ENCODE data around the gene GALNT11. TPM values are rescaled to one million over a fixed set of nuclear protein-coding genes. Genes with fewer than 3 reads are reported as not detected.

GALNT11 gene
- total RNA-seq, 2 experiments from 2014 or later, result 22.4 to 22.8 TPM

GRCh38 chr7:152127229-152127628 is 101.8 kb downstream of the GALNT11 start:
- ChIA-PET CTCF (no interaction called here), POLR2A (no interaction called here)
- peaks cover 12% of the 10 kb centered on the region for H3K9me3 Mint-ChIP-seq
- H3K4me1 Mint-ChIP-seq (ENCODE audit: low read depth), result peaks cover 6% of the 10 kb centered on the region
- no peaks in the 10 kb centered on the region for H3K27me3 Mint-ChIP-seq
- no peak for TF ChIP-seq CTCF (IDR thresholded peaks at IDR 0.05)
- ATAC-seq (no peak), DNase-seq (no peak)
- peaks cover 61% of the 10 kb centered on the region for H3K36me3 Mint-ChIP-seq (ENCODE audit: low read depth)
- no peak overlapping the region for H3K4me3 Mint-ChIP-seq
- no peak overlapping the region for H3K27ac Mint-ChIP-seq
- intact Hi-C loops (cut with micrococcal nuclease), result no loop called here

DNA sequence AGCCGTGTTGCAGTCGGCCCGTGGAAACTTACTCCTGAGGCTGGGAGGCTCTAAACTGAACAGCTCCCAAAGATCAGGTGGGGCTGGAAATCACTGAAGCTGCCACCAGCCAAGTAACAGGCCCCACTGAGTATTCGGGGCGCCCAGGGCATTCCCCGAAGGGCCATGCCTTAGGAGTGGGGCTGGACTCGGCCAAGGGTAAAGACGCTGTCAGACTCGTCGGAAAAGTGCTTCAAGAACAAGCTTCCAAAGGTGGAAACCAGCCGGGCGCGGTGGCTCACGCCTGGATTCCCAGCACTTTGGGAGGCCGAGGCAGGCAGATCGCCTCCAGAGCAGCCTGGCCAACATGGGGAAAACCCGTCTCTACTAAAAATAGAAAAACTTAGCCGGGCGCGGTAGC is 102.8 kb downstream of the GALNT11 start:
- no peaks in the 10 kb centered on the region for H3K4me1 Mint-ChIP-seq (ENCODE audit: low read depth)
- DNase-seq (no peak), ATAC-seq (no peak)
- H3K9me3 Mint-ChIP-seq, result peaks cover 12% of the 10 kb centered on the region
- CTCF ChIA-PET, result no interaction called here
- no peaks in the 10 kb centered on the region for H3K27me3 Mint-ChIP-seq
- intact Hi-C loops (cut with micrococcal nuclease), result no loop called here
- POLR2A ChIA-PET, result interaction anchor here (0.8 kb wide), 1 partner anchor 123 kb away, joined by 3 read pairs; no protein-coding TSS in a partner anchor
- peaks cover 50% of the 10 kb centered on the region for H3K36me3 Mint-ChIP-seq (ENCODE audit: low read depth)
- TF ChIP-seq CTCF (IDR thresholded peaks at IDR 0.05), result no peak
- no peak overlapping the region for H3K27ac Mint-ChIP-seq
- no peak overlapping the region for H3K4me3 Mint-ChIP-seq

GRCh38 chr7:152128741-152129461 is 103.4 kb downstream of the GALNT11 start:
- Mint-ChIP-seq H3K9me3 (peaks cover 11% of the 10 kb centered on the region), H3K27me3 (no peaks in the 10 kb centered on the region), H3K36me3 (ENCODE audit: low read depth) (peaks cover 44% of the 10 kb centered on the region), H3K4me1 (ENCODE audit: low read depth) (no peaks in the 10 kb centered on the region), H3K27ac (no peak overlapping the region), H3K4me3 (no peak overlapping the region)
- POLR2A ChIA-PET, result interaction anchor here (0.8 kb wide), 1 partner anchor 123 kb away, joined by 3 read pairs; no protein-coding TSS in a partner anchor
- TF ChIP-seq CTCF (IDR thresholded peaks at IDR 0.05), result no peak
- DNase-seq (no peak), ATAC-seq (no peak)
- CTCF ChIA-PET, result no interaction called here
- intact Hi-C loops (cut with micrococcal nuclease), result no loop called here

GRCh38 chr7:152129682-152130081 is 104.2 kb downstream of the GALNT11 start:
- no peaks in the 10 kb centered on the region for H3K4me1 Mint-ChIP-seq (ENCODE audit: low read depth)
- peaks cover 4% of the 10 kb centered on the region for H3K9me3 Mint-ChIP-seq
- H3K27ac Mint-ChIP-seq, result no peak overlapping the region
- H3K36me3 Mint-ChIP-seq (ENCODE audit: low read depth), result peaks cover 38% of the 10 kb centered on the region
- no peak overlapping the region for H3K4me3 Mint-ChIP-seq
- POLR2A ChIA-PET, result no interaction called here
- intact Hi-C loops (cut with micrococcal nuclease), result no loop called here
- ATAC-seq (no peak), DNase-seq (no peak)
- TF ChIP-seq CTCF (IDR thresholded peaks at IDR 0.05), result no peak
- CTCF ChIA-PET, result no interaction called here
- H3K27me3 Mint-ChIP-seq, result no peaks in the 10 kb centered on the region

- Mint-ChIP-seq H3K27me3 (no peaks in the 10 kb centered on the region), H3K4me3 (no peak overlapping the region)
Measured at GRCh38 chr7:152130658-152131590, 105.5 kb downstream of the GALNT11 start.

More at GRCh38 chr7:152130658-152131590, 105.5 kb downstream of the GALNT11 start:
- intact Hi-C loops (cut with micrococcal nuclease), result no loop called here
- Mint-ChIP-seq H3K36me3 (ENCODE audit: low read depth) (peaks cover 29% of the 10 kb centered on the region), H3K4me1 (ENCODE audit: low read depth) (no peaks in the 10 kb centered on the region), H3K9me3 (no peaks in the 10 kb centered on the region), H3K27ac (no peak overlapping the region)
- ChIA-PET POLR2A (no interaction called here), CTCF (interaction anchor here (1.3 kb wide), 1 partner anchor 13 kb away, joined by 3 read pairs; no protein-coding TSS in a partner anchor)
- ATAC-seq (no peak), DNase-seq (no peak)
- TF ChIP-seq CTCF (IDR thresholded peaks at IDR 0.05), result no peak
